Posterior cingulate gyrus (tissue), 11 donors: Measurements from ENCODE around the gene ROCK1.
"Not testable (repeated sequence)": the region's sequence is repeated elsewhere in the genome, so short reads cannot be mapped to it uniquely, and the experiment has no call there.

Experiments used
- DNase-seq, 10 donors: peaks; one replicate each; pipeline versions ENCODE4 v3.0.0 to v3.0.0-alpha.2; 2020 to 2021; ENCODE audit warnings: mixed read lengths in 3 of 10
- intact Hi-C: fragments of 100-400 bp; cut with DNase I; formaldehyde crosslinking; loops from one replicate; pipeline ENCODE4 v1.15.1; 2023

The ROCK1 gene

GRCh38 chr18:21111346-21112139, at the start of gene ROCK1:
TSS of gene ROCK1 (minus strand) at chr18:21111813. CDS start at chr18:21110910, 903 bp downstream.
- peak; percentile 93 to 99 (median 96) for DNase-seq
- intact Hi-C loops = no loop called here

GRCh38 chr18:21155443-21155842, 43.8 kb upstream of the ROCK1 start:
- no peak for DNase-seq
- intact Hi-C loops = no loop called here

GRCh38 chr18:21146016-21146415, 34.4 kb upstream of the ROCK1 start:
- no peak for DNase-seq
- intact Hi-C loops = no loop called here

GRCh38 chr18:21145371-21145770, 33.8 kb upstream of the ROCK1 start:
- no peak for DNase-seq
- intact Hi-C loops = no loop called here

GRCh38 chr18:21141668-21142422, 30.2 kb upstream of the ROCK1 start:
- no peak for DNase-seq
- intact Hi-C loops = no loop called here

- DNase-seq = peak in 1 of 10 donors; percentile 79
- intact Hi-C loops = not testable (repeated sequence)
Measured at GRCh38 chr18:21137719-21138488, 26.3 kb upstream of the ROCK1 start.

- intact Hi-C loops = no loop called here
- peak in 1 of 10 donors; percentile 17 for DNase-seq
Measured at GRCh38 chr18:21134895-21135294, 23.3 kb upstream of the ROCK1 start.

GRCh38 chr18:21132398-21132918, 20.8 kb upstream of the ROCK1 start:
- DNase-seq = no peak
- intact Hi-C loops = no loop called here

- no peak for DNase-seq
- intact Hi-C loops = no loop called here
Measured at GRCh38 chr18:21131698-21132227, 20.1 kb upstream of the ROCK1 start.

GRCh38 chr18:21129566-21130216, 18.1 kb upstream of the ROCK1 start:
- intact Hi-C loops = no loop called here
- DNase-seq = no peak

- intact Hi-C loops = no loop called here
- DNase-seq = no peak
Measured at GRCh38 chr18:21123290-21123926, 11.8 kb upstream of the ROCK1 start.

- intact Hi-C loops = no loop called here
Measured at GRCh38 chr18:21118806-21119205, 7.2 kb upstream of the ROCK1 start.

GRCh38 chr18:21117409-21118131, 6.0 kb upstream of the ROCK1 start:
- no peak for DNase-seq
- intact Hi-C loops = no loop called here

More at GRCh38 chr18:21118806-21119205, 7.2 kb upstream of the ROCK1 start:
- no peak for DNase-seq

- intact Hi-C loops = no loop called here
- DNase-seq = peak in 1 of 10 donors; percentile 43
Measured at GRCh38 chr18:21115519-21116411, 4.2 kb upstream of the ROCK1 start.

GRCh38 chr18:21112543-21113105, 1.0 kb upstream of the ROCK1 start:
- DNase-seq = no peak
- intact Hi-C loops = no loop called here

- intact Hi-C loops = no loop called here
- peak in 4 of 10 donors; percentile 38 to 86 (median 61) for DNase-seq
Measured at GRCh38 chr18:21112140-21112473, 494 bp upstream of the ROCK1 start.

- peak in 8 of 10 donors; percentile 14 to 87 (median 46) for DNase-seq
- intact Hi-C loops = no loop called here
Measured at GRCh38 chr18:21110713-21111345, 784 bp downstream of the ROCK1 start.
